ENCODE data around the gene ARHGEF37.

The ARHGEF37 gene

GRCh38 chr5:149551227-149552037, 29.9 kb upstream of the ARHGEF37 start, which contains the start of gene CSNK1A1:
TSS of gene CSNK1A1 (minus strand) at chr5:149551439. CDS start at chr5:149550964, 475 bp downstream.
- peak; percentile 97 for DNase-seq (ENCODE audit: low read depth)
- H3K4me3 ChIP-seq (ENCODE audit: control insufficient read depth, low read depth, low read length) = peak within 1 kb of the TSS; percentile 100
- peak; percentile 74 for TF ChIP-seq CTCF (conservative IDR thresholded peaks at IDR 0.05; ENCODE audit: control insufficient read depth, insufficient read depth, low read depth, low read length)

GRCh38 chr5:149552038-149552494, 29.2 kb upstream of the ARHGEF37 start:
- DNase-seq (ENCODE audit: low read depth) = no peak
- H3K4me3 ChIP-seq (ENCODE audit: control insufficient read depth, low read depth, low read length) = peak overlapping the region; percentile 100
- no peak for TF ChIP-seq CTCF (conservative IDR thresholded peaks at IDR 0.05; ENCODE audit: control insufficient read depth, insufficient read depth, low read depth, low read length)

GRCh38 chr5:149552553-149553160, 28.6 kb upstream of the ARHGEF37 start:
- DNase-seq (ENCODE audit: low read depth) = no peak
- H3K4me3 ChIP-seq (ENCODE audit: control insufficient read depth, low read depth, low read length) = no peak overlapping the region
- no peak for TF ChIP-seq CTCF (conservative IDR thresholded peaks at IDR 0.05; ENCODE audit: control insufficient read depth, insufficient read depth, low read depth, low read length)

- no peak for TF ChIP-seq CTCF (conservative IDR thresholded peaks at IDR 0.05; ENCODE audit: control insufficient read depth, insufficient read depth, low read depth, low read length)
- DNase-seq (ENCODE audit: low read depth) = peak; percentile 81
- no peak overlapping the region for H3K4me3 ChIP-seq (ENCODE audit: control insufficient read depth, low read depth, low read length)
Observed at GRCh38 chr5:149559706-149560105, 21.6 kb upstream of the ARHGEF37 start.

- peak overlapping the region; percentile 16 for H3K4me3 ChIP-seq (ENCODE audit: control insufficient read depth, low read depth, low read length)
- peak; percentile 98 for DNase-seq (ENCODE audit: low read depth)
Observed at GRCh38 chr5:149561848-149562247, 19.4 kb upstream of the ARHGEF37 start.

GRCh38 chr5:149563466-149563865, 17.8 kb upstream of the ARHGEF37 start:
- TF ChIP-seq CTCF (conservative IDR thresholded peaks at IDR 0.05; ENCODE audit: control insufficient read depth, insufficient read depth, low read depth, low read length) = no peak
- peak; percentile 60 for DNase-seq (ENCODE audit: low read depth)
- no peak overlapping the region for H3K4me3 ChIP-seq (ENCODE audit: control insufficient read depth, low read depth, low read length)

More at GRCh38 chr5:149561848-149562247, 19.4 kb upstream of the ARHGEF37 start:
- no peak for TF ChIP-seq CTCF (conservative IDR thresholded peaks at IDR 0.05; ENCODE audit: control insufficient read depth, insufficient read depth, low read depth, low read length)
